ENCODE results near the gene RPL13. TPM values are rescaled to one million over a fixed set of nuclear protein-coding genes. Genes with fewer than 3 reads are reported as not detected.

RPL13 gene
- total and polyA plus RNA-seq, 12 donors: 786 to 7,398 (median 999) TPM

GRCh38 chr16:89561142-89561883 is 831 bp downstream of the RPL13 start:
- Histone ChIP-seq H3K4me1 (peaks cover 29 to 75% (median 60%) of the 10 kb centered on the region in 9 donors), H3K27me3 (no peaks in the 10 kb centered on the region), H3K9me3 (no peaks in the 10 kb centered on the region), H3K36me3 (peaks cover 0 to 55% (median 28%) of the 10 kb centered on the region in 9 donors), H3K4me3 (peak overlapping the region; percentile 70 to 98 (median 84)), H3K27ac (peak overlapping the region; percentile 85 to 99 (median 96))
- DNase-seq (no peak), ATAC-seq (peak in 4 of 8 donors; percentile 0 to 14 (median 8))
- no peak for TF ChIP-seq CTCF (IDR thresholded peaks at IDR 0.05)
- intact Hi-C loops (cut with DNase I): loop anchor here in 3 of 10 donors (5.0 to 10.0 kb wide), 4 partner anchors 57 to 319 kb away; partner anchors contain the start of genes SPG7 (in 1 of the 3), VPS9D1 (in 1 of the 3) and ZNF276 (in 1 of the 3)
- WGBS, 2 donors: 4 to 7% methylated on average over 52 to 58 of the region's 58 CpGs

- DNase-seq (no peak), ATAC-seq (no peak)
- TF ChIP-seq CTCF (IDR thresholded peaks at IDR 0.05): no peak
- Histone ChIP-seq H3K27ac (peak overlapping the region in 5 of 10 donors; percentile 95 to 99 (median 96)), H3K36me3 (peaks cover 0 to 48% (median 28%) of the 10 kb centered on the region in 9 donors), H3K4me1 (peaks cover 29 to 75% (median 62%) of the 10 kb centered on the region in 9 donors), H3K9me3 (no peaks in the 10 kb centered on the region), H3K4me3 (peak overlapping the region; percentile 70 to 98 (median 84)), H3K27me3 (no peaks in the 10 kb centered on the region)
- intact Hi-C loops (cut with DNase I): loop anchor here in 3 of 10 donors (5.0 to 10.0 kb wide), 4 partner anchors 57 to 320 kb away; partner anchors contain the start of genes SPG7 (in 1 of the 3), VPS9D1 (in 1 of the 3) and ZNF276 (in 1 of the 3)
- WGBS, 2 donors: 63 to 65% methylated on average over 23 of the region's 23 CpGs
These were observed 1.6 kb downstream of the RPL13 start for GRCh38 chr16:89561884-89562599.

- intact Hi-C loops (cut with DNase I): loop anchor here in 3 of 10 donors (5.0 to 10.0 kb wide), 4 partner anchors 58 to 321 kb away; partner anchors contain the start of genes SPG7 (in 1 of the 3), VPS9D1 (in 1 of the 3) and ZNF276 (in 1 of the 3)
- H3K36me3 ChIP-seq: peaks cover 0 to 40% (median 28%) of the 10 kb centered on the region in 9 donors
- 81 to 85% methylated on average over 12 of the region's 12 CpGs for WGBS, 2 donors
- H3K27me3 ChIP-seq: peaks cover 0 to under 1% (median 0%) of the 10 kb centered on the region in 7 donors
- ATAC-seq (no peak), DNase-seq (no peak)
- no peak overlapping the region for H3K4me3 ChIP-seq
- peaks cover 25 to 67% (median 55%) of the 10 kb centered on the region in 9 donors for H3K4me1 ChIP-seq
- no peak for TF ChIP-seq CTCF (IDR thresholded peaks at IDR 0.05)
- no peak overlapping the region for H3K27ac ChIP-seq
- H3K9me3 ChIP-seq: no peaks in the 10 kb centered on the region
These were observed 2.5 kb downstream of the RPL13 start for GRCh38 chr16:89562939-89563338.

All from heart right ventricle (tissue), 16 donors.